ENCODE data around the gene POU2F3.

POU2F3 gene

GRCh38 chr11:120226714-120227113 lies 13.2 kb upstream of the POU2F3 start:
- DNase-seq (ENCODE audit: low spot score): no peak

GRCh38 chr11:120227228-120227852 lies 12.6 kb upstream of the POU2F3 start:
- DNase-seq (ENCODE audit: low spot score): no peak

GRCh38 chr11:120228794-120229384 lies 11.1 kb upstream of the POU2F3 start:
- no peak for DNase-seq (ENCODE audit: low spot score)

- no peak for DNase-seq (ENCODE audit: low spot score)
Observed at GRCh38 chr11:120229451-120230424, 10.2 kb upstream of the POU2F3 start.

- no peak for DNase-seq (ENCODE audit: low spot score)
Observed at GRCh38 chr11:120230433-120231071, 9.4 kb upstream of the POU2F3 start.

- DNase-seq (ENCODE audit: low spot score): no peak
Observed at GRCh38 chr11:120231963-120232362, 8.0 kb upstream of the POU2F3 start.

GRCh38 chr11:120233207-120233803 lies 6.6 kb upstream of the POU2F3 start:
- no peak for DNase-seq (ENCODE audit: low spot score)

GRCh38 chr11:120235024-120235628 lies 4.8 kb upstream of the POU2F3 start:
- peak; percentile 71 for DNase-seq (ENCODE audit: low spot score)

- no peak for DNase-seq (ENCODE audit: low spot score)
Observed at GRCh38 chr11:120236169-120237107, 3.5 kb upstream of the POU2F3 start.

GRCh38 chr11:120238968-120239620 lies 846 bp upstream of the POU2F3 start:
- no peak for DNase-seq (ENCODE audit: low spot score)

- no peak for DNase-seq (ENCODE audit: low spot score)
Observed at GRCh38 chr11:120240866-120241265, 926 bp downstream of the POU2F3 start.

GRCh38 chr11:120241277-120241676 lies 1.3 kb downstream of the POU2F3 start:
- no peak for DNase-seq (ENCODE audit: low spot score)

- no peak for DNase-seq (ENCODE audit: low spot score)
Observed at GRCh38 chr11:120243221-120243620, 3.3 kb downstream of the POU2F3 start.

- no peak for DNase-seq (ENCODE audit: low spot score)
Observed at GRCh38 chr11:120244476-120245365, 4.8 kb downstream of the POU2F3 start.

GRCh38 chr11:120245434-120245833 lies 5.5 kb downstream of the POU2F3 start:
- DNase-seq (ENCODE audit: low spot score): no peak

GRCh38 chr11:120248551-120249278 lies 8.8 kb downstream of the POU2F3 start:
- DNase-seq (ENCODE audit: low spot score): no peak

- DNase-seq (ENCODE audit: low spot score): no peak
Observed at GRCh38 chr11:120249279-120250262, 9.6 kb downstream of the POU2F3 start.

All from germinal center (tissue), 1 donor.